Measurements from ENCODE around the gene SLC26A11.
"Not testable (repeated sequence)": the region's sequence is repeated elsewhere in the genome, so short reads cannot be mapped to it uniquely, and the experiment has no call there.

Gene SLC26A11

GRCh38 chr17:80196652-80197051 is 23.6 kb upstream of the SLC26A11 start:
- DNase-seq = no peak

GRCh38 chr17:80198144-80198661 is 22.0 kb upstream of the SLC26A11 start:
- DNase-seq = no peak

- DNase-seq = not testable (repeated sequence)
These were observed 20.9 kb upstream of the SLC26A11 start for GRCh38 chr17:80199295-80199694.

- DNase-seq = no peak
These were observed 18.8 kb upstream of the SLC26A11 start for GRCh38 chr17:80201446-80201845.

GRCh38 chr17:80202197-80202596 is 18.0 kb upstream of the SLC26A11 start:
- DNase-seq = no peak

- no peak for DNase-seq
These were observed 16.7 kb upstream of the SLC26A11 start for GRCh38 chr17:80203471-80203963.

- DNase-seq = no peak
These were observed 15.4 kb upstream of the SLC26A11 start for GRCh38 chr17:80204626-80205468.

- no peak for DNase-seq
These were observed 14.4 kb upstream of the SLC26A11 start for GRCh38 chr17:80205811-80206210.

GRCh38 chr17:80208050-80208449 is 12.2 kb upstream of the SLC26A11 start:
- no peak for DNase-seq

- DNase-seq = no peak
These were observed 10.5 kb upstream of the SLC26A11 start for GRCh38 chr17:80209765-80210164.

- DNase-seq = no peak
These were observed 9.7 kb upstream of the SLC26A11 start for GRCh38 chr17:80210348-80211108.

- no peak for DNase-seq
These were observed 8.1 kb upstream of the SLC26A11 start for GRCh38 chr17:80212109-80212508.

- no peak for DNase-seq
These were observed 7.7 kb upstream of the SLC26A11 start for GRCh38 chr17:80212511-80212910.

GRCh38 chr17:80212962-80213642 is 7.1 kb upstream of the SLC26A11 start:
- no peak for DNase-seq

- DNase-seq = no peak
These were observed 6.6 kb upstream of the SLC26A11 start for GRCh38 chr17:80213643-80213975.

- no peak for DNase-seq
These were observed 6.0 kb upstream of the SLC26A11 start for GRCh38 chr17:80214012-80214877.

- no peak for DNase-seq
These were observed 5.4 kb upstream of the SLC26A11 start for GRCh38 chr17:80214878-80215210.

GRCh38 chr17:80216473-80217456 is 3.5 kb upstream of the SLC26A11 start:
- no peak for DNase-seq

GRCh38 chr17:80217703-80218362 is 2.4 kb upstream of the SLC26A11 start:
- DNase-seq = no peak

- no peak for DNase-seq
These were observed 1.8 kb upstream of the SLC26A11 start for GRCh38 chr17:80218391-80218790.
